Adrenal gland (tissue), 12 donors: Measurements from ENCODE around the gene C10orf105. TPM values are rescaled to one million over a fixed set of nuclear protein-coding genes. Genes with fewer than 3 reads are reported as not detected.

Source experiments
- DNase-seq, 7 donors: peaks; one replicate each; pipeline ENCODE4 v3.0.0-alpha.2; 2019 to 2020
- H3K27ac ChIP-seq, 5 donors: fragments of 200-600 bp; sonication (generic) in 4 of 5; 1 replicate in 3 of 5; 2 replicates in 2 of 5; pipeline versions ENCODE4 v1.5.1 to v1.8.0; 2016 to 2020; ENCODE audit warnings: mild to moderate bottlenecking in 1 of 5
- H3K27me3 ChIP-seq: fragments of 200-600 bp; 2 replicates; pipeline ENCODE4 v1.8.0; 2021
- H3K36me3 ChIP-seq, 2 donors: fragments of 200-600 bp; replicated peaks in 1 of 2; 1 replicate in 1 of 2; 2 replicates in 1 of 2; pipeline versions ENCODE4 v1.5.1 to v1.8.0; 2018 to 2022
- H3K4me1 ChIP-seq, 2 donors: fragments of 200-600 bp; replicated peaks in 1 of 2; 1 replicate in 1 of 2; 2 replicates in 1 of 2; pipeline versions ENCODE4 v1.5.1 to v1.8.0; 2018 to 2021
- H3K4me3 ChIP-seq, 4 donors: fragments of 200-600 bp; sonication (generic) in 3 of 4; one replicate each; pipeline ENCODE4 v1.5.1; 2016 to 2018
- H3K9me3 ChIP-seq, 3 donors: fragments of 200-600 bp; sonication (generic) in 1 of 3; replicated peaks in 1 of 3; 1 replicate in 2 of 3; 2 replicates in 1 of 3; pipeline versions ENCODE4 v1.5.1 to v1.8.0; 2016 to 2021
- CTCF ChIP-seq, 6 experiments: fragments of 450-650 bp in 4 of 6; fragments of 200-600 bp in 2 of 6; sonication (generic) in 1 of 6; IDR thresholded peaks; 1 replicate in 5 of 6; 2 replicates in 1 of 6; pipeline versions ENCODE4 v1.5.1 to v1.8.0; 2016 to 2021; ENCODE audit warnings: antibody characterized with exemption in 6 of 6, mild to moderate bottlenecking in 2 of 6, moderate library complexity in 1 of 6
- POLR2A ChIP-seq, 2 donors: fragments of 450-650 bp; IDR thresholded peaks; one replicate each; pipeline ENCODE4 v1.6.1; 2017; ENCODE audit warnings: antibody characterized with exemption in 2 of 2, mild to moderate bottlenecking in 2 of 2, moderate library complexity in 1 of 2
- WGBS, 4 donors: extraction: QIAGEN DNeasy Blood & Tissue Kit in 2 of 4; methylation state at CpG; one replicate each; pipeline versions ENCODE4 v1.1.5 to v1.1.7; 2013 to 2017; 5-methylcytosine and 5-hydroxymethylcytosine counted together
- intact Hi-C, 2 donors: fragments of 100-400 bp; cut with DNase I; formaldehyde crosslinking; loops; one replicate each; pipeline versions ENCODE4 v1.14.1 to v1.15.0; 2022 to 2023
- polyA plus RNA-seq, 3 donors: library from polyadenylated mRNA; stranded (reverse); fragments of 200-250 nt in 2 of 3; fragments of 350-450 nt in 1 of 3; fragmentation: Illumina TruSeq in 1 of 3; extraction: RNeasy Lipid Tissue Mini Kit (QIAGEN cat#74804) in 1 of 3; gene quantifications; one replicate each; pipeline ENCODE4 v1.2.3, GENCODE V29; 2013 to 2014
- total RNA-seq, 9 donors: library from RNA; depleted of rRNA in 4 of 9; stranded (reverse); fragments of >200 nt in 4 of 9; fragments of 120-200 nt in 1 of 9; fragmentation: NEBNext Ultra II Directional in 1 of 9; extraction: Animal tissue kit (Norgen Biotek cat#: 25700) in 1 of 9; gene quantifications; one replicate each; pipeline versions ENCODE4 v1.1.0 to v1.2.4, GENCODE V29; 2013 to 2023
- donor health status: healthy with polysubstance abuse.
- donor health status: Bipolar disorder and iron deficiency.
- donor health status: DM: yes; HTN: yes; CAD: no.
- donor health status: DM: no; HTN: no; CAD: no.
- donor health status: DM: no; HTN: no; CAD: no.
- donor health status: DM: yes; HTN: yes; CAD: no.

C10orf105 gene
- total and polyA plus RNA-seq, 12 donors = under 0.01 to 0.48 (median 0.07) TPM; not detected in 2

- 72 to 78% (median 75%) methylated on average over 7 of the region's 7 CpGs for WGBS, 4 donors
- H3K27ac ChIP-seq = no peak overlapping the region
- H3K36me3 ChIP-seq = no peaks in the 10 kb centered on the region
- TF ChIP-seq POLR2A (IDR thresholded peaks at IDR 0.05) (no peak), CTCF (IDR thresholded peaks at IDR 0.05) (no peak)
- no peak overlapping the region for H3K4me3 ChIP-seq
- no peaks in the 10 kb centered on the region for H3K4me1 ChIP-seq
- intact Hi-C loops = no loop called here
- no peak for DNase-seq
- H3K27me3 ChIP-seq = no peaks in the 10 kb centered on the region
- H3K9me3 ChIP-seq = no peaks in the 10 kb centered on the region
Measured at GRCh38 chr10:71663311-71663710, 56.3 kb downstream of the C10orf105 start.

- no peak for TF ChIP-seq POLR2A (IDR thresholded peaks at IDR 0.05)
- TF ChIP-seq CTCF (IDR thresholded peaks at IDR 0.05) = no peak
- no peak overlapping the region for H3K4me3 ChIP-seq
- intact Hi-C loops = no loop called here
- no peak for DNase-seq
- H3K4me1 ChIP-seq = no peaks in the 10 kb centered on the region
- H3K27me3 ChIP-seq = no peaks in the 10 kb centered on the region
- 72 to 78% (median 78%) methylated on average over 12 to 28 of the region's 28 CpGs for WGBS, 4 donors
- no peak overlapping the region for H3K27ac ChIP-seq
- H3K36me3 ChIP-seq = no peaks in the 10 kb centered on the region
- no peaks in the 10 kb centered on the region for H3K9me3 ChIP-seq
Measured at GRCh38 chr10:71661779-71662336, 57.7 kb downstream of the C10orf105 start.

Other genes with a start within 250 kb of the C10orf105 start
- gene VSIR, start 53.7 kb upstream of the C10orf105 start, total RNA-seq = 10 to 100 TPM in 8 of 9 donors, 1 to 10 TPM in 1; 8.0 to 71.7 (median 41.4) TPM
- gene VSIR, start 53.7 kb upstream of the C10orf105 start, polyA plus RNA-seq = 10 to 100 TPM; 10.8 to 17.1 (median 15.3) TPM
- gene PSAP, start 131.5 kb upstream of the C10orf105 start, total RNA-seq = 1,000 to 10,000 TPM; 1,087 to 3,452 (median 2,251) TPM
- gene PSAP, start 131.5 kb upstream of the C10orf105 start, polyA plus RNA-seq = 1,000 to 10,000 TPM in 1 of 3 donors, 100 to 1,000 TPM in 2; 623 to 1,694 (median 805) TPM
- gene CHST3, start 244.6 kb upstream of the C10orf105 start, total RNA-seq = 10 to 100 TPM in 8 of 9 donors, 1 to 10 TPM in 1; 4.8 to 49.7 (median 33.4) TPM
- gene CHST3, start 244.6 kb upstream of the C10orf105 start, polyA plus RNA-seq = 10 to 100 TPM in 1 of 3 donors, 1 to 10 TPM in 2; 3.9 to 30.2 (median 5.4) TPM